ENCODE results near the gene DCTD.

Gene DCTD

GRCh38 chr4:182930889-182931288 is 13.7 kb upstream of the DCTD start:
- ChIA-PET CTCF (interaction anchor here (1.0 to 11.5 kb wide), 3 partner anchors 8 to 332 kb away, joined by 3 to 110 read pairs (median 17); no protein-coding TSS in a partner anchor), POLR2A (no interaction called here)
- no peak for TF ChIP-seq CTCF (IDR thresholded peaks at IDR 0.05; ENCODE audit: insufficient read depth, low read length, missing control alignments)
- no peak for DNase-seq (ENCODE audit: low read depth, low spot score)
- H3K4me3 ChIP-seq (ENCODE audit: low read depth, low read length): no peak overlapping the region

- no peak overlapping the region for H3K4me3 ChIP-seq (ENCODE audit: low read depth, low read length)
- no peak for TF ChIP-seq CTCF (IDR thresholded peaks at IDR 0.05; ENCODE audit: insufficient read depth, low read length, missing control alignments)
- CTCF ChIA-PET: interaction anchor here (0.8 to 11.5 kb wide), 8 partner anchors 9 to 333 kb away, joined by 3 to 110 read pairs (median 6); partner anchors contain the start of gene DCTD
- POLR2A ChIA-PET: interaction anchor here (0.7 to 1.4 kb wide), 5 partner anchors 11 to 1336 kb away, joined by 3 to 7 read pairs (median 4); partner anchors contain the start of gene WWC2
- DNase-seq (ENCODE audit: low read depth, low spot score): peak; percentile 90
These were observed 12.1 kb upstream of the DCTD start for GRCh38 chr4:182929296-182929695.

DNA sequence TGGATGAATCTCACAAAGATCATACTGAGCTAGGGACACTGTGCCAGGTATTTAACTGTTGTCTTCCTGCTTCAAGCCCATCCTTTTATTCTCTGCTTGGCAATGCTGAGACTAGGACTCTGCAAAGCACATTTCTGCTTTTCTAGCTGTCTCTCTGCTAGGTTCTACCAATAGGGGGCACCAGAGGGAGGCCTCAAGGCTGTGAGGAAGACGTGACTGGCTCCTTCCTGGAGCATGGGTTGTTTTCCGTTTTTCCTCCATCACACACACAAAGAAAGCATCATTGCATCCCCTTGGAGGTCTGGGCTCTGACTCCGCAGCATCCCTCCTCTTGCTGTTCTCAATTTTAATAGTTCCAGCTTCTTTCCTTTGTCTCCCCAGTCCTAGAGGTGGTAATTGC is 10.9 kb upstream of the DCTD start:
- DNase-seq (ENCODE audit: low read depth, low spot score): no peak
- ChIA-PET POLR2A (no interaction called here), CTCF (interaction anchor here (1.4 to 11.5 kb wide), 5 partner anchors 10 to 1667 kb away, joined by 3 to 110 read pairs (median 13); no protein-coding TSS in a partner anchor)
- H3K4me3 ChIP-seq (ENCODE audit: low read depth, low read length): no peak overlapping the region
- TF ChIP-seq CTCF (IDR thresholded peaks at IDR 0.05; ENCODE audit: insufficient read depth, low read length, missing control alignments): peak; percentile 11

- no peak for TF ChIP-seq CTCF (IDR thresholded peaks at IDR 0.05; ENCODE audit: insufficient read depth, low read length, missing control alignments)
- ChIA-PET POLR2A (no interaction called here), CTCF (interaction anchor here (1.4 to 11.5 kb wide), 5 partner anchors 9 to 1666 kb away, joined by 3 to 110 read pairs (median 13); no protein-coding TSS in a partner anchor)
- H3K4me3 ChIP-seq (ENCODE audit: low read depth, low read length): no peak overlapping the region
- no peak for DNase-seq (ENCODE audit: low read depth, low spot score)
These were observed 10.3 kb upstream of the DCTD start for GRCh38 chr4:182927505-182927904.

DNA sequence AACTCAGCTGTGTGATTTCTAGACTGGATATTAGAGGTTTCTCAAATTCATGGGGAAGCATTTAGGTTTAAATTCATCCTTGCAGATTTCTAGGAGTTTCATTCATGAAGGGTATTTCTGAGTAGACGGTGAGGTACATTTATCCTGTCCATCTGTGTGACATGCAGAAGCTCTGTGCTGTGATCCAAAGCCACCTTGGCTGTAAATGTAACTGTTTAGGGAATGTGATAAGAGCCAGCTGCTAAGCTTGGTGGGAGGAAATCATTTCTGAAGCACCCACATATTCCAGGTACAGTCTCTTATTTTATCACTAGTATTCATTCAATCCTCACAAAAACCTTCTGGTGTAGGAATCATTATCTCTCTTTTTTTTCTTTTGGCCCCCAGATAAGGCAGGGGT is 8.7 kb upstream of the DCTD start:
- H3K4me3 ChIP-seq (ENCODE audit: low read depth, low read length): no peak overlapping the region
- ChIA-PET CTCF (interaction anchor here (0.6 to 11.5 kb wide), 17 partner anchors 10 to 1793 kb away, joined by 3 to 110 read pairs (median 3); no protein-coding TSS in a partner anchor), POLR2A (no interaction called here)
- no peak for TF ChIP-seq CTCF (IDR thresholded peaks at IDR 0.05; ENCODE audit: insufficient read depth, low read length, missing control alignments)
- DNase-seq (ENCODE audit: low read depth, low spot score): no peak

- peak; percentile 47 for TF ChIP-seq CTCF (IDR thresholded peaks at IDR 0.05; ENCODE audit: insufficient read depth, low read length, missing control alignments)
- H3K4me3 ChIP-seq (ENCODE audit: low read depth, low read length): no peak overlapping the region
- ChIA-PET CTCF (interaction anchor here (0.6 to 11.5 kb wide), 19 partner anchors 10 to 1792 kb away, joined by 3 to 110 read pairs (median 3); partner anchors contain the start of gene WWC2), POLR2A (interaction anchor here (1.0 kb wide), 1 partner anchor 9 kb away, joined by 3 read pairs; no protein-coding TSS in a partner anchor)
- DNase-seq (ENCODE audit: low read depth, low spot score): no peak
These were observed 8.1 kb upstream of the DCTD start for GRCh38 chr4:182925298-182925757.
